Breast epithelium (tissue), 3 donors: ENCODE data around the gene KCNH1.

Experiments
- POLR2A ChIP-seq: fragments of 450-650 bp; IDR thresholded peaks from one replicate; pipeline ENCODE4 v1.6.1; 2016; ENCODE audit warnings: antibody characterized with exemption, mild to moderate bottlenecking, moderate library complexity
- POLR2AphosphoS5 ChIP-seq, 3 donors: sonication (generic); formaldehyde crosslinking; IDR thresholded peaks; one replicate each; pipeline ENCODE4 v1.6.1; 2017; ENCODE audit warnings: antibody characterized with exemption in 3 of 3
- TF ChIP-seq, protein P1 (sequence below), 3 donors: fragments of 450-650 bp; IDR thresholded peaks; one replicate each; pipeline ENCODE4 v1.5.1; 2016 to 2017; ENCODE audit warnings: antibody characterized with exemption in 3 of 3, mild to moderate bottlenecking in 3 of 3, moderate library complexity in 3 of 3

DNA sequence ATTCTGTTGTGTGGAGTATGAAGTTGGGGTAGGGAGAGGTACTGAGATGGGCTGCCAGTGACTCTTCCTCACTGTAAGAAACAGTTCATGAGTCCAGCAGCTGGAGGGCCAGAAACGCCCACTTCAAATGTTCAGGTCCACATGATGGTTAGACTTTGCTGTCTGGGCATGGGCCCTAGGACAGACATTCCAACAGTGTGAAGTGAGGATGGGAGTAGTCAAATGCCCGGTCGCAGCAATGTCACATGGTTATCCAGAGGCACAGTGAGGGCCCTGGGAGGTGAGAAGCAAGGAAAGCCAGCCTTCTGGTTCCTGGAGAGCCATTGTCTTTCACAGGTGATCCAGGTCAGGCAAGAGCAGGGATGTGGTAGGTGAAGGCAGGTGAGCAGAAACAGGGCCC is 500.8 kb downstream of the KCNH1 start:
- TF ChIP-seq POLR2A (no peak), POLR2AphosphoS5 (IDR thresholded peaks at IDR 0.05) (no peak)
- TF ChIP-seq, protein P1, sequence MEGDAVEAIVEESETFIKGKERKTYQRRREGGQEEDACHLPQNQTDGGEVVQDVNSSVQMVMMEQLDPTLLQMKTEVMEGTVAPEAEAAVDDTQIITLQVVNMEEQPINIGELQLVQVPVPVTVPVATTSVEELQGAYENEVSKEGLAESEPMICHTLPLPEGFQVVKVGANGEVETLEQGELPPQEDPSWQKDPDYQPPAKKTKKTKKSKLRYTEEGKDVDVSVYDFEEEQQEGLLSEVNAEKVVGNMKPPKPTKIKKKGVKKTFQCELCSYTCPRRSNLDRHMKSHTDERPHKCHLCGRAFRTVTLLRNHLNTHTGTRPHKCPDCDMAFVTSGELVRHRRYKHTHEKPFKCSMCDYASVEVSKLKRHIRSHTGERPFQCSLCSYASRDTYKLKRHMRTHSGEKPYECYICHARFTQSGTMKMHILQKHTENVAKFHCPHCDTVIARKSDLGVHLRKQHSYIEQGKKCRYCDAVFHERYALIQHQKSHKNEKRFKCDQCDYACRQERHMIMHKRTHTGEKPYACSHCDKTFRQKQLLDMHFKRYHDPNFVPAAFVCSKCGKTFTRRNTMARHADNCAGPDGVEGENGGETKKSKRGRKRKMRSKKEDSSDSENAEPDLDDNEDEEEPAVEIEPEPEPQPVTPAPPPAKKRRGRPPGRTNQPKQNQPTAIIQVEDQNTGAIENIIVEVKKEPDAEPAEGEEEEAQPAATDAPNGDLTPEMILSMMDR (IDR thresholded peaks at IDR 0.05): no peak
